ENCODE results near the gene EPHA6.

- TF ChIP-seq DPF2 (IDR thresholded peaks at IDR 0.05) (no peak), CBFA2T3 (IDR thresholded peaks at IDR 0.05) (no peak), POLR2AphosphoS5 (IDR thresholded peaks at IDR 0.05; ENCODE audit: control insufficient read depth, insufficient read depth, low read depth, low read length) (no peak), CTCF (IDR thresholded peaks at IDR 0.05 in 2 of 3, conservative IDR thresholded peaks at IDR 0.05 in 1 of 3; ENCODE audit: insufficient read depth in 2 of 3, low read depth in 1 of 3, low read length in 3 of 3) (no peak), CHD2 (IDR thresholded peaks at IDR 0.05; ENCODE audit: low read depth, low read length) (no peak), E2F3 (CRISPR knock-in tag; IDR thresholded peaks at IDR 0.05) (no peak), ZNF511 (CRISPR knock-in tag; IDR thresholded peaks at IDR 0.05) (no peak), MTA3 (IDR thresholded peaks at IDR 0.05; ENCODE audit: borderline replicate concordance) (no peak), MAFF (IDR thresholded peaks at IDR 0.05; ENCODE audit: low read length) (no peak)
Observed at GRCh38 chr3:96813134-96813819, 1.1 kb upstream of the EPHA6 start.

Data from K562 (cell line).